ENCODE measurements around the gene SP140.
"Not testable (repeated sequence)": the region's sequence is repeated elsewhere in the genome, so short reads cannot be mapped to it uniquely, and the experiment has no call there.

The SP140 gene

DNA sequence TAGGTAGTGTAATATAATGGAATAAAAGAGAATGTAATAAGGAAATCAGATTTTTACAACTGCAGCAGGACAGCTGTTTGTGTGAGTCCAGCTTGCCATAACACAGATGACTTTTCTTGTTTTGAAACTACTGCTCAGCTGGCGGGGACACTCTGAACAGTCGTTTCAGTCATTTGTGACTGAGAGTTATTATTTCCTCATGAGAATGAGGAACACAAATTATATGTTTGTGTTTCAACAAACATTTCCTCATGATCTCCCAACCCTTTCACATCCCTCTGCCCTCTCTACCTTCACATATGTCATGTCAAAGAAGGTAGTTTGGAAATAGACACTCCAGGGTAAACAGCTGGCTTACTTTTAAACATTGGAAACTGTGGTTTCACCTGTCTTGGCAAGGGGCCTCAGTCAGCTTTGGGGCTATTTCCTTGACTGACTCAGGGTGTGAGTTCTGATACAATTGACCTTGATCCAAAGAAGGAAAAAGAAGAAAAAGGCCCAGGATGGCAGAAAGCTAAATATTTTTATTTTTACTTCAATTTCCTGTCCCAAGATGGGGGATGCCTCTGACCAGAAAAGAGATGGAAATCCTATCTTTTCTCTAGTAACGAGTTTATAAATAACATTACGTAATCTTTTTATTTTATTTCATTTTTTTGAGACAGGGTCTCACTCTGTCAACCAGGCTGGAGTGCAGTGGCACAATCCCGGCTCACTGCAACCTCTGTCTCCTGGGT lies 102.0 kb downstream of the SP140 start:
- DNase-seq, result no peak

- DNase-seq, result no peak
Measured at GRCh38 chr2:230328155-230328458, 102.6 kb downstream of the SP140 start.

- no peak for DNase-seq
Measured at GRCh38 chr2:230329946-230330605, 104.5 kb downstream of the SP140 start.

DNA sequence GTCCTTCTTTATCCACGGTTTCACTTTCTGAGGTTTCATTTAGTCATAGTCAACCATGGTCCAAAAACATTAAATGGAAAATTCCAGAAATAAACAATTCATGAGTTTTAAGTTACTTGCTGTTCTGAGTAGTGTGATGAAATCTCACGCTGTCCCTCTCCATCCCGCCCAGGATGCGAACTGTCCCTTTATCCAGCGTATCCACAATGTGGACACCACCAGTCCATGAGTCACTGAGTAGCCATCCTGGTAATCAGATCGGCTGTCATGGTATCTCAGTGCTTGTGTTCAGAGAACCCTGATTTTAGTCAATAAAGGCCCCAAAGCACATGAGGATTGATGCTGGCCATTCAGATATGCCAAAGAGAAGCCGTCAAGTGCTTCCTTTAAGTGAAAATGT lies 105.2 kb downstream of the SP140 start:
- DNase-seq, result no peak

- no peak for DNase-seq
Measured at GRCh38 chr2:230335461-230335863, 109.9 kb downstream of the SP140 start.

- no peak for DNase-seq
Measured at GRCh38 chr2:230335864-230336506, 110.4 kb downstream of the SP140 start.

DNA sequence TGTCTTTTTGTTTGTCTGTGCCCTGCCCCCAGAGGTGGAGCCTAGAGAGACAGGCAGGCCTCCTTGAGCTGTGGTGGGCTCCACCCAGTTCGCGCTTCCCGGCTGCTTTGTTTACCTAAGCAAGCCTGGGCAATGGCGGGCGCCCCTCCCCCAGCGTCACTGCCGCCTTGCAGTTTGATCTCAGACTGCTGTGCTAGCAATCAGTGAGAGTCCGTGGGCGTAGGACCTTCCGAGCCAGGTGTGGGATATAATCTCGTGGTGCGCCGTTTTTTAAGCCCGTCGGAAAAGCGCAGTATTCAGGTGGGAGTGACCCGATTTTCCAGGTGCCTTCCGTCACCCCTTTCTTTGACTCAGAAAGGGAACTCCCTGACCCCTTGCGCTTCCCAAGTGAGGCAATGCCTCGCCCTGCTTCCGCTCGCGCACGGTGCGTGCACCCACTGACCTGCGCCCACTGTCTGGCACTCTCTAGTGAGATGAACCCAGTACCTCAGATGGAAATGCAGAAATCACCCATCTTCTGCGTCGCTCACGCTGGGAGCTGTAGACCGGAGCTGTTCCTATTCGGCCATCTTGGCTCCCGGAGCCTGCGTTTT lies 116.5 kb downstream of the SP140 start:
- not testable (repeated sequence) for DNase-seq

- DNase-seq, result not testable (repeated sequence)
Measured at GRCh38 chr2:230343041-230343624, 117.6 kb downstream of the SP140 start.

DNA sequence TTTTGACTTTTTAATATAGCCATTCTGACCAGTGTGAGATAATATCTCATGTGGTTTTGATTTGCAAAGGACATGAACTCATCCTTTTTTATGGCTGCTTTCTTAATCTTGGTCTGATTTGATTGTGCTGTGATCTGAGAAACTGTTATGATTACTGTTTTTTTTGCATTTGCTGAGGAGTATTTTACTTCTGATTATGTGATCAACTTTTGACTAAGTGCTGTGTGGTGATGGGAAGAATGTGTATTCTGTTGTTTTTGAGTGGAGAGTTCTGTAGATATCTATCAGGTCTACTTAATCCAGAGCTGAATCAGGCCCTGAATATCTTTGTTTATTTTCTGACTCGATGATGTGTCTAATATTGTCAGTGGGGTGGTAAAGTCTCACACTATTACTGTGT lies 118.2 kb downstream of the SP140 start:
- no peak for DNase-seq

DNA sequence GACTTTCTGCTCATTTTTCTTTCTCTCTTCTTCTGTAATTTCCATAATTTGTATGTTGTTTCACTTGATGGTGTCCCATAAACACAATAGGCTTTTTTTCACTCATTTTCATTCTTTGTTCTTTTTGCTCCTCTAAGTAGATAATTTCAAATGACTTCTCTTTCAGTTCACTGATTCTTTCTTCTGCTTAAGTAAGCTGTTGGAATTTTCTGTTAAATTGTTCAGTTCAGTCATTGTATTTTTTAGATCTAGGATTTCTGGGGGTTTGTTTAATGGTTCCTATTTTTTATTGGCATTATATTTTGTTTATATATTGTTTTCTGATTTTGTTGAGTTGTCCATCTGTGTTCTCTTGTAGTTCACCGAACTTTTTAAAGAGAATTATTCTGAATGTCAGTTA lies 120.9 kb downstream of the SP140 start:
- DNase-seq, result no peak

DNA sequence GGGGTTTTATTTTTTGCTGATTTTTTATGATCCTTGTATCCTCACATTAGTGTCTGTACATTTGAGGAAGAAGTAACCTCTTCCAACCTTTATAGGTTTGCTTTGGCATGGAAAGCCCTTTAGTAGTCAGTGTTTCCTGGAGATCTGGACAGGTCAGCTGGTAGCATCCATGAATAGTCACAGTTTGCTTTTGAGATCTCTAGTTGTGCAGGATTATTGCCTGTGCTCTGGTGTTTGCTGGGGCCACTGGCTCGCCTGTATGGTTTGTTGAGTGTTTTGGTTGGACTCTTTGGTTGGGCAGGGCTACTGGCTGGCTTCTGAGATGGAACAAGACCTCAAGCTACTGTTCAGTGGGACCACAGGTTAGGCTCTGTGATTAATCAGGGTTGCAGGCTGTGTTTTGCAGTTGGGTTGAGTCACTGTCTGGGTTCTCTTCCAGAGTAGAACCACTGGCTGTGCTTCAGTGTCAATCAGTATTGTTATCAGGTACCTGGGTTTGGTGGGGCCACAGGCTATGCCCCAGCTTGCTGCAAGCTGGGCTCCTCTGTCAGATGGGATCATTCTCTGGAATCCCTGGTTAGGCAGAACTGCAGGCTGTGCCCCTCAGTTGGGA lies 121.5 kb downstream of the SP140 start:
- no peak for DNase-seq

DNA sequence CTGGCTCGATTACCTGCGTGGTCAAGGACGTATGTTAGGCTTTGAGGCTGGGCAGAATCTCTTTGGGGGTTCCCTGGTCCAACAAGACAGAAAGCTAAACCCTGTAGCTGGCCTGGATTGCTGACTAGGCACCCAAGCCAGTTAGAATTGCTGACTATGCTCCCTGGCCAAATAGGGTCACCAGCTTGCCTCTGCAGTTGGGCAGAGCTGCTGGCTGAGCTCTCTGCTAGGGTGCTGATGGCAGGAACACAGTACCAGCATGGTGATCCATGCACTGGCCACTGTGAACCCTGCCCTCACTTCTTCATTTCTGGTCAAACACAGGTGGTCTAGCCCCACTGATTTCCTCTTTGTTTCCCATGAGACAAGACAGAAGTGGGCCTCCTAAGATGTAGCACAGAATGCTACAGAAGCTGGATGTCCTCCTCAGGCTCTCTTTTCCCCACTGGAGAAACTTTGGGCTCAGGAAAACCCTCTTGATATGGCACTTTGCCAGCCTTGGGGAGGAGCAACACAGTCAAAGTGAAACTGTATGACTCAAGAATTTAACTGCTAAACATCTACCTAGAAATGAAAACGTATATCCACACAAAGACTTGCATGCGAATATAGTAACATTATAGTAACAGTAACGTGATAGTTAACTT lies 122.2 kb downstream of the SP140 start:
- DNase-seq, result peak; percentile 42 to 51

GRCh38 chr2:230348787-230349186 lies 123.3 kb downstream of the SP140 start:
- DNase-seq, result no peak

DNA sequence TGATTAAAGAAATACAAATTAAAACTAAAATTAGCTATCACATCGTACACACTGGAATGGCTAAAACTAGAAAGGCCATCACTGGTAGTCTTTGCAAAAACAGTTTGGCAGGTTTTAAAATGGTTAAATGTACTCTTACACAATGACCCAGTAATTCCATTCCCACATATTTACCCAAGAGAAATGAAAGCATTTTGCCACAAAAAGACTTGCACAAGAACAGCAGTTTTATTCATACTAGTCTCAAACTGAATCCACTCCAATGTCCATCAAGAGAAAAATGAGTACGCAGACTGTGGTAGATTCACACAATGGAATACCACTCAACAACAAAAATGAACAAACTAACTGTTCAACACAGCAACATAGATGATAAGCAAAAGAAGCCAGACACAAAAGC lies 130.5 kb downstream of the SP140 start:
- no peak for DNase-seq

DNA sequence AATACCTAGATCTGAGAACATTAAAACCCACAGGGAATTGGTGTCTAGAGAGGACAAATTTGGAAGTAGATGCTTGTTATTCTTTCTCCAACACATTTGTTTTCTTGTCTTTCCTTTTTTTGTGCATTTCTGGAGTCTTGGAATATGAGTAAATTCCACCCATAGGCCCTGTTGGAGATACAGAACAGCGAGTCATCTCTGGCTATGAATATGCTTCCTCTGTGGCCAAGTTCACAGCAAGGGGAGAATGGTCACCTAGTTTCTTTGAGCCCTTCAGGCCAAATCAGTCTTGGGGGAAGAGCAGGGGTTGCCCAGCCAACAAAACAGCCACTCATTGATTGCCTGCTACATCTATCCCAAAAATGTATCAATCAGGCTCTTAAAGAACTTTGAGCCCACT lies 132.8 kb downstream of the SP140 start:
- DNase-seq, result no peak

DNA sequence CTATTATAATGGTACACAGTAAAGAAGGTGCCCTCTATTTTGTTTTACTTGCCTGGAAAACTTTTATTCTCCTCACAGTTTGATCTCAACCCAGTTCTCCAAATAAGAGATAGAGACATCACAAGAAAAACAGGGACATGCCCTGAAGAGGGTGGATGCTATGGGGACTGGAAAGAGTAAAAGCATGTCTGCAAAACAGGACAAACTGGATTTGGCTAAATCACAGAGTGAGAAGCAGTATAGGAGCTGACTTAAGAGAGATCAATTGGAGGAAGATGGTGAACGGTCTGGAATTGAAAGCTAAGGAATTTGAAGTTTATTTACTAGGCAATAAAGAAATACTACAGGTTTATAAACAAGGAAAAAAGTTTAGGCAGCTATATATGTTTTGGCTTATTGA lies 134.5 kb downstream of the SP140 start:
- DNase-seq, result no peak

DNA sequence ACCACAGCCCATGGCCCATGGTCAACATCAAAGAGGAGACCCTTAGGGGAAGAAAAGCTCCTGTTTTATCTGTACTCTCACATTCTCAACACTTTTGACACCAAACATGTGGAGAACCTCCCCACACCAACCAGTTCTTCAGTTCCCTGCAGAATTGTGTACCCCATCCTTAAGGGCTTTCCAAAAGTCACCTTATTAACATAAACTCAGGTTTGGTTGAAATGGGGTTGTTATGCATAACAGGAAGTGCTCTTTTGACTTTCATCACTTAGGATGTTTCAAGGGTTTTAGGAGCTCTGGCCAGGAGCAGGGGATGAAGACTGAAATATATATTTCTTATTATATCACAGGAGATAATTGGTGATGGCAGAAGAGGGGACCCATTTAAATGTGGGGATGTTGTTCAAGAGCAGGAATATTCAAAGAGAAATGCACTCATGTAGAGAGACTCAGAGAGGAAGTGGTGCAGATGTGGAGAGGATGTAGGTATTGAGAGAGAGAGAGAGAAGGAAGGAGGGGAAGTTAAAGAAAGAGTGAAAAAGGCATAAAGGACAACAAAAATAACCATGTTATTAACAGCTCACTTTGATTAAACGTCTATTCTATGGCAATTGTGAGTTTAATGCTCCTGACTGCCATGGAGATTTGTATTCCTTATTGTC lies 136.6 kb downstream of the SP140 start:
- DNase-seq, result no peak

Measured in activated CD4-positive, alpha-beta T cell treated with anti-CD3 and anti-CD28 coated beads for 4 hours (primary cell).